ENCODE results near the gene TMED6. TPM values are rescaled to one million over a fixed set of nuclear protein-coding genes. Genes with fewer than 3 reads are reported as not detected.

The TMED6 gene
- polyA plus RNA-seq, 3 donors: 0.29 TPM; not detected in 2

DNA sequence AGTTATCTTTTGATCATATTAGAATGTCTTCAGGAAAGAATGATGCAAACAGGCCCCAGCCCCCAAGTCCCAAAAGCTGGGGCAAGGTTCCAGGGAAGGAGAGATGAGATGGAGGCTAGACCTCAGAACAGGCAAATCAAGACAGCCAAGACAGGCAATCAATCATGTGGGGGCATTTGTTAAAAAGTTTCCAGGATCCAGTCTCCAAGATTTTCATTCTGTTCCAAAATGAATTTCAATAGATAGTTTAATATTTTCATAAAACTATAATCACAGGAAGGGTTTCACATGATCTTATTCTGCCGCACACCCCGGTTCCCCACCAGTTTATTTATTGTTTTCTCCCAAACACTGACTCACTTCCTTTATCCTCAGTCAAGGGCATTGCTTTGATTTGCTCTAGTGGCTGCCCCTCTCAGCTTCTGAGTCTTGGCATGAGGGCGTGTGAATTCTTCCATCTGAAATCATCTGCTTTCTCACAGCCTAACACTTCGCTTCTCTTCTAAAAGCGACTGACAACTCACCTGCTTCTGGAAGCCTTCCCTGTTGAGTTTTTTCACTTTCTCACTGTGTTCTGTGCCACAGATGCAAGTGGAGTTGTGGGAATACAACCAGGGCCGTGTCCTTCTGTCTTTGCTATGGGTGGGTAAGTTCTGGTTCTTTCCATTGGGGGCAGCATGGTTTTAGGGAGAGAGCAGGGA, 46.4 kb upstream of the TMED6 start:
- Histone ChIP-seq H3K4me3 (replicated peaks in 1 of 3; ENCODE audit: low read depth in 2 of 3, low read length in 3 of 3) (no peak overlapping the region), H3K9me3 (replicated peaks in 1 of 2; ENCODE audit: control insufficient read depth in 1 of 2, insufficient read depth in 1 of 2, low read length in 2 of 2) (no peaks in the 10 kb centered on the region), H3K36me3 (replicated peaks in 1 of 2; ENCODE audit: control insufficient read depth in 1 of 2, insufficient read depth in 2 of 2, low read length in 2 of 2) (no peaks in the 10 kb centered on the region), H3K4me2 (replicated peaks; ENCODE audit: extremely low read depth, low read length, poor library complexity, severe bottlenecking) (no peak overlapping the region), H3K79me2 (ENCODE audit: insufficient read depth, low read length) (no peaks in the 10 kb centered on the region), H3K27ac (ENCODE audit: low read depth in 1 of 2, low read length in 2 of 2) (no peak overlapping the region), H4K20me1 (ENCODE audit: insufficient read depth, low read length) (no peaks in the 10 kb centered on the region), H3K27me3 (ENCODE audit: control insufficient read depth in 2 of 2, insufficient read depth in 2 of 2, low read length in 2 of 2) (peaks cover 14 to 30% of the 10 kb centered on the region in 2 donors), H3K4me1 (ENCODE audit: control insufficient read depth in 1 of 2, insufficient read depth in 2 of 2, low read length in 2 of 2) (peaks cover 32 to 38% of the 10 kb centered on the region in 2 donors), H3K9ac (ENCODE audit: insufficient read depth, low read length, poor library complexity, severe bottlenecking) (no peak overlapping the region), H2AFZ (ENCODE audit: insufficient read depth, low read depth, low read length, poor library complexity, severe bottlenecking) (no peak overlapping the region)
- DNase-seq: peak in 2 of 3 donors; percentile 16 to 33
- peak; percentile 18 for TF ChIP-seq CTCF (IDR thresholded peaks at IDR 0.05)
- intact Hi-C loops (cut with micrococcal nuclease): loop anchor here (5.0 to 10.0 kb wide), 3 partner anchors 167 to 357 kb away; partner anchors contain the start of genes NFAT5 (in 2 of the 2) and NOB1 (in 1 of the 2)
- WGBS (ENCODE audit: insufficient coverage): 61% methylated on average over 3 of the region's 6 CpGs
- H3K36me3 Mint-ChIP-seq: no peaks in the 10 kb centered on the region
- peaks cover 34% of the 10 kb centered on the region for H3K4me1 Mint-ChIP-seq
- peaks cover 0 to 6% (median 0%) of the 10 kb centered on the region in 7 donors for H3K9me3 Mint-ChIP-seq
- H3K27me3 Mint-ChIP-seq (ENCODE audit: low read depth in 3 of 3): peaks cover 25 to 40% (median 35%) of the 10 kb centered on the region in 3 donors
- peak overlapping the region in 1 of 2 donors; percentile 79 for H3K4me3 Mint-ChIP-seq
- H3K27ac Mint-ChIP-seq: peak overlapping the region in 4 of 7 donors; percentile 15 to 70 (median 58)

DNA sequence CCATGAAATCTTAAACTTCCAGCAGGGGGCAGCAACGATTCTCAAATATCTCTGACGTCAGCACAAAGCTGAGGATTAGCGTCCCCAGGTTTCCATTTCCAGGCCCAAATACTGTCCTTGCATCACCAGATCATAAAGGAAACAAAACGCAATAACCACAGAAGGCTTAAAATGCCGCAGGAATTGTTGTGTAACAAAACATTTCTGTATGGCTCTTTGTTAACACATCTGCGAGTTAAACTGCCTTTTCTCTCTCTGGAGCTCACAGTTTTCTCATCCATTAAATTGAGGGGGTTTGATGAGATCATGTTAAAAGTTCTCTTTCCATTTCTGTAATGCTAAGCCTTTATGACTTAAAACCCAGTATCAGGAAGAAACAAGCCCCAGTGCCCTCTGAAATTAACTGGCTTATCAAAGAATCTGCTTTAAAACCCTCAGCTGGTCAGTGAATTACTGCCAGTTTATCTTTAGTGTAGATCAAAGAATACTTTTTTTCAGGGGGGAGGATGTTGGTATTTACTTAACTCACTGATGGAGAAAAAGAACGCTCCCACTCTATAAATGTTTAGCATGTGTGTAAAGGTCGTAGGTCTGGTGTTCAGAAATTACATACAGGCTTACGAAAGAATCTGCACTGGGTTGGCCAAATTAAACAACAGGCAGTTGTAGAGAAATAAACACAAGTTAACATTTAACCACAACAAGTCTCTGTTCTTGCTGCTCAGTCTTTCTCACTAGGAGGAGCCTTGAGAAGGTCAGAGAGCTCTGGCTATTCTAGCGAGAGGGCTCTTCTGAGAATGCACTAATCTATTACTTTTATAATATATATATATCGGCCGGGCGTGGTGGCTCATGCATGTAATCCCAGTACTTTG, 44.8 kb upstream of the TMED6 start:
- H3K36me3 Mint-ChIP-seq: no peaks in the 10 kb centered on the region
- WGBS (ENCODE audit: insufficient coverage): 0% methylated on average over 2 of the region's 13 CpGs
- intact Hi-C loops (cut with micrococcal nuclease): loop anchor here (5.0 to 10.0 kb wide), 3 partner anchors 168 to 358 kb away; partner anchors contain the start of genes NFAT5 (in 2 of the 2) and NOB1 (in 1 of the 2)
- H3K36me3 ChIP-seq (replicated peaks in 1 of 2; ENCODE audit: control insufficient read depth in 1 of 2, insufficient read depth in 2 of 2, low read length in 2 of 2): no peaks in the 10 kb centered on the region
- no peaks in the 10 kb centered on the region for H3K9me3 ChIP-seq (replicated peaks in 1 of 2; ENCODE audit: control insufficient read depth in 1 of 2, insufficient read depth in 1 of 2, low read length in 2 of 2)
- H3K27ac ChIP-seq (ENCODE audit: low read depth in 1 of 2, low read length in 2 of 2): peak overlapping the region in 1 of 2 donors; percentile 71
- no peaks in the 10 kb centered on the region for H4K20me1 ChIP-seq (ENCODE audit: insufficient read depth, low read length)
- H3K4me3 ChIP-seq (replicated peaks in 1 of 3; ENCODE audit: low read depth in 2 of 3, low read length in 3 of 3): peak overlapping the region in 2 of 3 experiments; percentile 14 to 54
- DNase-seq: peak; percentile 90 to 95 (median 95)
- H3K4me3 Mint-ChIP-seq: peak overlapping the region in 1 of 2 donors; percentile 71
- peak; percentile 9 for TF ChIP-seq CTCF (IDR thresholded peaks at IDR 0.05)
- peak overlapping the region; percentile 2 for H2AFZ ChIP-seq (ENCODE audit: insufficient read depth, low read depth, low read length, poor library complexity, severe bottlenecking)
- peaks cover 22 to 25% of the 10 kb centered on the region in 2 donors for H3K4me1 ChIP-seq (ENCODE audit: control insufficient read depth in 1 of 2, insufficient read depth in 2 of 2, low read length in 2 of 2)
- peaks cover 28 to 41% (median 34%) of the 10 kb centered on the region in 3 donors for H3K27me3 Mint-ChIP-seq (ENCODE audit: low read depth in 3 of 3)
- H3K79me2 ChIP-seq (ENCODE audit: insufficient read depth, low read length): no peaks in the 10 kb centered on the region
- H3K27me3 ChIP-seq (ENCODE audit: control insufficient read depth in 2 of 2, insufficient read depth in 2 of 2, low read length in 2 of 2): peaks cover 14 to 30% of the 10 kb centered on the region in 2 donors
- peak overlapping the region; percentile 59 to 87 (median 68) for H3K27ac Mint-ChIP-seq
- H3K4me2 ChIP-seq (replicated peaks; ENCODE audit: extremely low read depth, low read length, poor library complexity, severe bottlenecking): peak overlapping the region; percentile 53
- H3K4me1 Mint-ChIP-seq: peaks cover 22% of the 10 kb centered on the region
- H3K9ac ChIP-seq (ENCODE audit: insufficient read depth, low read length, poor library complexity, severe bottlenecking): no peak overlapping the region
- H3K9me3 Mint-ChIP-seq: peaks cover 0 to 8% (median 0%) of the 10 kb centered on the region in 7 donors
